Posterior vena cava (tissue), 2 donors: Measurements from ENCODE around the gene TRAF3IP1. TPM values are rescaled to one million over a fixed set of nuclear protein-coding genes. Genes with fewer than 3 reads are reported as not detected.
"Not testable (repeated sequence)": the region's sequence is repeated elsewhere in the genome, so short reads cannot be mapped to it uniquely, and the experiment has no call there.

Source experiments
- DNase-seq: peaks from one replicate; pipeline ENCODE4 v3.0.0-alpha.2; 2020; ENCODE audit warnings: low spot score
- intact Hi-C, 2 donors: fragments of 100-400 bp; cut with DNase I; formaldehyde crosslinking; loops; one replicate each; pipeline versions ENCODE4 v1.14.1 to v1.14.2; 2022 to 2023
- total RNA-seq, 2 donors: library from RNA; stranded (reverse); fragmentation: NEBNext Ultra II Directional; extraction: Animal tissue kit (Norgen Biotek cat#: 25700); gene quantifications; one replicate each; pipeline ENCODE4 v1.2.1, GENCODE V29; 2021
- donor health status: DM: yes; HTN: yes; CAD: no.
- donor health status: DM: yes; HTN: yes; CAD: no.

The TRAF3IP1 gene
- total RNA-seq, 2 donors from 2014 or later, result 27.1 to 37.2 TPM

DNA sequence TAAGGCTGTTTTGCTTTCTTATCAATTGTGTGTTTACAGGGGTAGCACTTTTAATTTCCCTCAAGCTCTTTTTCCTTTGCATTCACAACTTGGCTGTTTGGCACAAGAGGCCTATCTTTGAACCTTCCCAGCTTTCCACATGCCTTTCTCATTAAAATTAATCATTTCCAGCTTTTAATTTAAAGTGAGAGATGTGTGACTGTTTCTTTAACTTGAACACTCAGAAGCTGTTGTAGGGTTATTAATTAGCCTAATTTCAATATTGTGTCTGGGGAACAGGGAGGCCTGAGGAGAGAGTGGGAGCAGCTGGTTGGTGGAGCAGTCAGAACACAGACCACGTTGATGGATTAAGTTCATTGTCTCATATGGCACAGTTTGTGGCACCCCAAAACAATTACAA lies 111.1 kb downstream of the TRAF3IP1 start:
- DNase-seq, result no peak
- intact Hi-C loops, result no loop called here

- no peak for DNase-seq
- intact Hi-C loops, result no loop called here
Measured at GRCh38 chr2:238433300-238433915, 113.1 kb downstream of the TRAF3IP1 start.

- no peak for DNase-seq
- intact Hi-C loops, result no loop called here
Measured at GRCh38 chr2:238433941-238434845, 113.9 kb downstream of the TRAF3IP1 start.

DNA sequence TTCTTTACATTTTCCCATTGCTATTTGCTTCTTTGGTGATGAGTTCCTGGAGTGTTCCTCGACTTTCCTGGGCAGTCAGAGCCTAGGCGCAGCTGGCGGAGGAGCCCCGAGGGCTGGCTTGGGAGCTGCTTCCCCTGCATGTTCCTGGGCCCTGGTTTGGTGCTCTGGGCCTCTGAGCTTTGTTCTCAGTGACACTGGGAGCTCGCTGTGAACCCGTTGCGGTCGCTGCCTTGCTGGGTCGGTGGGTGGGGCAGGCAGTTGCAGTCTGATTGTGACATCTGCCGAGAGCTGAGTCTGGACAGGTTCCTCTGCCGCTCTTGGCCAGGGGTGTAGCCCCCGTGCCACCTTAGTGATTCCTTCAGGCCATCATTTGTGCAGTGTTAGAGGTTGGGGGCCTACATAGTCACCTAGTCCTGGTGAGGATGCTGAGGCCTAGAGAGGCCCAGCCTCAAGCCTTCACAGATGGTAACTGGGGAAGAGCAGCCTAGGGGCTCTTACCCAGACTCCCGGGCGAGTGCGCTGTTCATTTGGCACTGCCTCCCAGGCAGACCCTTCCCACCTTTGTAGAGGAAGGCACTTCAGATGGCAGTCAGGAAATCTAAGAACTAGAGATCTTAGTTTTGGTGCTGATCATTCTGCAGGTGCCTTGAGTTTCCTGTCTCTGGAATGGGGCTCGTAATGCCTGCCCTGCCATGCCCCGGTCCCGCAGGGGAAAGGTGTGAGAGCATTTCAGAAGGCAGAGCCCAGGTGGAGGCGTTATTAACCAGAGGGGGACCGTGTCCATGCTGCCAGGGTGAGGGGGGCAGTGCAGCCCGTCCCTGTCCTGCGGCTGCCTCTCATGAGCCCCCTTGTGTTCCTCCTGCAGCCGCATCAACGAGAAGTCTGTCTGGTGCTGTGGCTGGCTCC lies 114.8 kb downstream of the TRAF3IP1 start:
- DNase-seq, result no peak

GRCh38 chr2:238435752-238436096 lies 115.4 kb downstream of the TRAF3IP1 start:
- intact Hi-C loops, result no loop called here
- no peak for DNase-seq

More for the DNA sequence above, 114.8 kb downstream of the TRAF3IP1 start:
- intact Hi-C loops, result no loop called here

DNA sequence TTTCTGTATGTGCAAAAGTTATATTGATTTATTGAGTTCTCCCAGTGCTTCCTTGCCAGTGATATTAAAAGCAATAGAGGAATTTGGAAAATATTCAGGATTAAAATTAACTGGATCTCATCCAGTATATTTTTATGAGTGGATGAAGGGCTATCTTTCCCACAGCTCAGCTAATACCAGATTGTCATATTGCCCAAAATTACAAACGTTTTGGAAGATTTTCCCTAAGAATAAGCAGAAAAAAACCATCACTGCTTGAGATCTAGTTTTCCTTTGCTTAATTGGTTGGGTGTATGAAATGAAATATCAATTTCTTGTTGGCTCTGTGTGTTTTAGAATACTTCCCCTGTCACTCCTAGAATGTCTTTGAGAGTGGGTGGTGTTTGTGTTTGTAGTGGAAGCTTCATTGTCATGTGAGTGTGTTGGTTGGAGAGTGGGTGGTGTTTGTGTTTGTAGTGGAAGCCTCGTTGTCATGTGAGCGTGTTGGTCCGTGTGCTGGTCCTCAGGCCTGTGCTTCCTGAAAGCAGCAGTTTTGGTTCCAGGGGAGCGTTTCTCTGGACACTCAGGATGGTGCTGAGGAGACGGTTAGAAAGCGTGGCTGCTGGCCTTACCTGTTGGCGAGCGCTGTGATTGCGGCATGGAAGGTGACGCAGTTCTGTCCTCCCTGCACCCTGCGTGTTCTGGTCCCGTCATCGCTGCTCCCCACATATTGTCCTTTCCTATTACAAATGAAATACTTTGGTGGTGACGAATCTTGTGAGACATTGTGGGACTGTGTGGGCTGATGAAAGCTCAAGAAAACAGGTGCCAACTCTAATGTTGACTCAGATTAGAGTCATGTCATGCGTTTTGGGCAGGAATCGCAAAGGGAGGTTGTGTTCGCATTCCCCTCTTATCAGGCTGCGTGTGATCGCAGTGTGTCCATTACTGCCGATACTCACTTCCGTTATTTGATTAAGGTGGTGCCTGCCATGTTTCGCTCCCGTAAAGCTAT lies 118.8 kb downstream of the TRAF3IP1 start:
- peak; percentile 90 for DNase-seq
- intact Hi-C loops, result no loop called here

- intact Hi-C loops, result loop anchor here in 1 of 2 donors (10.0 kb wide), 1 partner anchor 75 kb away; no protein-coding TSS in a partner anchor
Measured at GRCh38 chr2:238439917-238440316, 119.6 kb downstream of the TRAF3IP1 start.

DNA sequence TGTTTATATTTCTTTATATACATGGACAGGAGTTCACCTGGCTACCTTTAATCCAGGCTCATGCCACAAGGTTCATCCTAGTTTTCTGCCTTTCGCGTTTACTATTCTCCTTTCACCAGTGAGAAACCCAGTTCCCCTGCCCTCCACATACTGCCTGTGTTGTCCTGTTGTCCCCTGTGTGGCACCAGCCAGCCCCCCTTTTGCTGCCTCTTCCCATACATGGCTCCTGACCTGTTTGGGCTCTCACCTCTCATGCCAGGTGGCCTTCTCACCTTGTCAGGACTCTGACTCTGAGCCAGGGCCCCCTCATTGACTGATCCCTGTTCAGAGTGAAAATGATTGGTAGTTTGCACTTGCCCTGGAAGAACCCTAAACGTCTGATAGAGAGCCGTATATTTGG lies 120.0 kb downstream of the TRAF3IP1 start:
- peak; percentile 49 for DNase-seq
- intact Hi-C loops, result loop anchor here in 1 of 2 donors (10.0 kb wide), 1 partner anchor 74 kb away; no protein-coding TSS in a partner anchor

More at GRCh38 chr2:238439917-238440316, 119.6 kb downstream of the TRAF3IP1 start:
- no peak for DNase-seq

DNA sequence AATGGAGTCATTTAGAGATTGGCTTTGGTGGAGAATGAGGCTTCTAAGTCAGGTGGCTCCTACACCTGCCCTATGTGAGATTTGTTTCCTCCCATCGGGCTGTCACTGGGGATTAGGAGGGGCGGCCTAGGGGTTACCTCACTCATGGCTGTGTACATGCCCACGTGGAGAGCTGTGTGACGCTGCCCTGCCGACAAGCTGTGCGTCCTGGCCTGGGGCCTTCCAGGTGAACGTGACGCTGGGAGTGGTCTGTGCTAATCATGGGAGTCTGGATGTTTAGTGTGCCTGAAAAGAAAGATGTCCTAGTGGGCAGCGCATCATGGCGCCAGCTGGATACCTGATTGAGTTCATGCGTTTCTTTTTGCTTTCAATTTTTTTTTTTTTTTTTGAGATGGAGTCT lies 120.4 kb downstream of the TRAF3IP1 start:
- intact Hi-C loops, result loop anchor here in 1 of 2 donors (10.0 kb wide), 1 partner anchor 74 kb away; no protein-coding TSS in a partner anchor
- peak; percentile 44 for DNase-seq

- intact Hi-C loops, result loop anchor here in 1 of 2 donors (10.0 kb wide), 1 partner anchor 73 kb away; no protein-coding TSS in a partner anchor
- DNase-seq, result peak; percentile 13
Measured at GRCh38 chr2:238441262-238442114, 121.2 kb downstream of the TRAF3IP1 start.

- intact Hi-C loops, result loop anchor here in 1 of 2 donors (10.0 kb wide), 1 partner anchor 73 kb away; no protein-coding TSS in a partner anchor
- not testable (repeated sequence) for DNase-seq
Measured at GRCh38 chr2:238442257-238442656, 121.9 kb downstream of the TRAF3IP1 start.

DNA sequence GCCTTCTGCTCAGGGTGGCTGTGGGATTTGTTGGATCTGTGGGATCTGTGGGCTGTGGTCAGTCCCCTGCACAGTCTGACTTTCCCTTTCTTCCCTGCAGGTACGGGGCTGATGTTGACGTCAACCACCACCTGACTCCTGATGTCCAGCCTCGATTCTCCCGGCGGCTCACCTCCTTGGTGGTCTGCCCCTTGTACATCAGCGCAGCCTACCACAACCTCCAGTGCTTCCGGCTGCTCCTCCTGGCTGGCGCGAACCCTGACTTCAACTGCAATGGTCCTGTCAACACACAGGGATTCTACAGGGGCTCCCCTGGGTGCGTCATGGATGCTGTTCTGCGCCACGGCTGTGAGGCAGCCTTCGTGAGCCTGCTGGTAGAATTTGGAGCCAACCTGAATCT lies 123.9 kb downstream of the TRAF3IP1 start:
- peak; percentile 54 for DNase-seq
- intact Hi-C loops, result loop anchor here in 1 of 2 donors (10.0 kb wide), 1 partner anchor 71 kb away; no protein-coding TSS in a partner anchor

- intact Hi-C loops, result loop anchor here (2.0 to 10.0 kb wide), 2 partner anchors 15 to 69 kb away; no protein-coding TSS in a partner anchor
- DNase-seq, result peak; percentile 17
Measured at GRCh38 chr2:238445409-238446190, 125.3 kb downstream of the TRAF3IP1 start.

DNA sequence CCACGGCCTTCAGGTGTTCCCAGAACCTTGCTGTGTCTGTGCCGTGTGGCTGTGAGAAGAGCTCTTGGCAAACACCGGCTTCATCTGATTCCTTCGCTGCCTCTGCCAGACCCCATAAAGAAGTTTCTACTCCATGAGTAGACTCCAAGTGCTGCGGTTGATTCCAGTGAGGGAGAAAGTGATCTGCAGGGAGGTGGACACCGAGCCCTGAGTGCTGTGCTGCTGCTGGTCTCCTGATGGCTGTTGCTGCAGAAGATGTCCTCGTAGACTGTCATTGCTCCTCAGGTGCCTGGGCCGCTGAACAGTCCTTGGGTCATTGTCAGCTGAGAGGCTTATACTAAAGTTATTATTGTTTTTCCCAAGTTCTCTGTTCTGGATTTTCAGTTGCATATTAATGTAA lies 126.1 kb downstream of the TRAF3IP1 start:
- intact Hi-C loops, result loop anchor here (2.0 to 10.0 kb wide), 2 partner anchors 14 to 68 kb away; no protein-coding TSS in a partner anchor
- DNase-seq, result peak; percentile 29

DNA sequence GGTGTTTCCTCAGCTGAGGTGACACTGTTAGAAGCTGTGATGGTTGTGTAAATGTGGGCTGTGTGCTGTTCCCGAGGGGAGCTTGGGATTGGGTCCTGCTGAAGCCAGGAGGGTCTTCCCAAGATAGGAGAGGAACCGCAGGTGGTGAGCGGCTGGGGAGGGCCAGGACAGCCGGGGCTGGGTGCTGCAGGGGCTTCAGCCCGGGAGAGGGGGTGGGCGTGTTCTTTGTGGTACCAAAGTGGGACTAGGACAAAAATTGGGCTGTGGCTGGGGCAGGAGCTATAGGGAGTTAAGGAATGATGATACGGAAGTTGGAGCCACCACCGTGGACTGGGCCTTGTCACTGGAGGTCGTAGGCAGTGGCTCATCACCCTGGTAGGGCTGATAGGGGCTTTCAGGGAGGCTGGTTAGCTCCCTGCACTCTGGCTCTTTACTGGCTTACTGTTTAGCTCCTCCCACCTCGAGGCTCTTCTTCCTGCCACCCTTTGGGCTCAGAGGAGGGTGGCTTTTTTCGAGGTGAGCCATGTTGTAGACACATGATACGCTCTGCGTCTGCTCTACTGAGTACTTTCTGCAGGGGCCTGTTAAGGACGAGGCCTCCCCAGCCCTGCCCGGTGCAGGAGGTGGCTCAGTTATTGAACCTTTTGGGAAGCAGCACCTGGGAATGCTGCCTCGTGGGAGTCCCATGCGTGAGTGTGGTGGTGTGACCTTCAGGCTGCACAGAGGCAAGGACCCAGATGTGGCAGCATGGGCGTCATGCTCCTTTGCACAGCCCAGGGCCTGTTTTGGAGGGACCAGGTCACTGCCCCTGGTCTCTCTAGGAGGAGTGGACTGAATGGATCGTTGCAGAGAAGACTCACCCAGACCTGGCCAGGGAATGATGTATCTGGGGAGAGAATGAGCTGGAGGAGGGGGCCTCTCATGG lies 128.0 kb downstream of the TRAF3IP1 start:
- intact Hi-C loops, result loop anchor here in 1 of 2 donors (10.0 kb wide), 1 partner anchor 67 kb away; no protein-coding TSS in a partner anchor
- DNase-seq, result peak; percentile 64
